PFSK-1 (cell line): ENCODE results near the gene PCIF1.

ENCODE experiments used
- POLR2AphosphoS5 ChIP-seq: IDR thresholded peaks from 2 replicates; pipeline ENCODE4 v1.6.1; 2012; ENCODE audit warnings: low read depth, mild to moderate bottlenecking, control low read depth, low read length, moderate library complexity
- REST ChIP-seq, 2 experiments: IDR thresholded peaks; 2 replicates each; pipeline versions ENCODE4 v1.6.1 to v1.8.0; 2011 to 2012; ENCODE audit warnings: low read depth in 2 of 2, low read length in 2 of 2, control low read depth in 1 of 2, inconsistent platforms in 1 of 2, mild to moderate bottlenecking in 1 of 2, moderate library complexity in 1 of 2; ENCODE audit not compliant: insufficient read depth in 1 of 2

- TF ChIP-seq REST (IDR thresholded peaks at IDR 0.05; ENCODE audit: insufficient read depth in 1 of 2, low read depth in 2 of 2, low read length in 2 of 2) (no peak), POLR2AphosphoS5 (no peak)
These were observed 12.8 kb downstream of the PCIF1 start for GRCh38 chr20:45947110-45947866.
